ENCODE data around the gene ACTG1. TPM values are rescaled to one million over a fixed set of nuclear protein-coding genes. Genes with fewer than 3 reads are reported as not detected.
A peak's percentile ranks its signal among the peaks of the same experiment; 100 is the strongest.

The ACTG1 gene
- total and polyA plus RNA-seq, 9 of the 15 experiments (the other 6 are each of a cell fraction or from before 2014, with no cell fraction given), result 224 to 1,775 (median 568) TPM

DNA sequence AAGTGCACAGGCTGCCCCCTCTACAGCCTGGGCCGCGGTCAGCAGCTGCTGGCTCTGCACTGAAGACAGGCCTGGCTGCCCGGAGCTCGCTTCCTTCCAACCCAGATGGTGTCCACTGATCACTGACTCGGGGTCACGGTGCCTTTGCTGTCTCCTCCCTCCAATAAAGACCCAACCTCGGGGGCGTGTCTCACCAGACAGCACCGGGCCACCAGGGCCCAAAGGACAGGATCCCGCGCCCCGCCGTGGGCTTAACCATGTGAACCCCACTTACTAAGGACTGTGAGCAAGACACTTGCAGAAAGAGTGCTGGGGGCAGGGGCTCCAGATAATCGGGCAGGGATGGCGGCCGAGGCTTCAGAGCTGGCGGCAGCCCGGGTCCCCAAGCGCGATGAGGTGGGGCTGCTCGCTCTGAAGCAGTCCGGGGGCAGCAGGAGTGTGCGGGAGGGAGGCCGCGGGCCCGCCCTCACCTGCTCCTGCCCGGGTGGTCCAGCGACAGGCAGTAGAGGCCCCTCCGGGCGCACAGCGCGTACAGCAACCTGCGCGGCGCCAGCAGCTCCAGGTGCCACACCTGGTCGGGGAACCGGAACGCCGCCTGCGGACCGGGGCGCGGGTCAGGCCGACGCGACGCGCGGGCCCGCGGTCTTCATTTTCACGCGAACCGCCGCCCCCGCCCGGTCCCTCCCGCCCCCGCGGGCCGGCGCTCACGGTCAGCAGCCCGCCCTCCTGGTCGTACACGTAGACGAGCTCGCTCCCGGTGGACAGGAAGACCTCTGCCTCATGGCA lies 39.1 kb upstream of the ACTG1 start (continued):
- TF ChIP-seq ZNF224 (CRISPR knock-in tag; IDR thresholded peaks at IDR 0.05) (no peak), SMARCA5 (IDR thresholded peaks at IDR 0.05) (no peak), E2F4 (CRISPR knock-in tag; IDR thresholded peaks at IDR 0.05; ENCODE audit: low read depth) (0 out of 2 replicates have a peak, but pooled peaks have one; percentile 30), YBX1 (IDR thresholded peaks at IDR 0.05) (no peak), NCOR1 (IDR thresholded peaks at IDR 0.05) (no peak), TCFL5 (CRISPR knock-in tag; conservative IDR thresholded peaks at IDR 0.05) (no peak), C11orf30 (IDR thresholded peaks at IDR 0.05; ENCODE audit: low read depth) (no peak), JUND (IDR thresholded peaks at IDR 0.05; ENCODE audit: borderline replicate concordance, low read depth, low read length) (0 out of 2 replicates have a peak, but pooled peaks have one; percentile 7), JUND (tag; IDR thresholded peaks at IDR 0.05; ENCODE audit: borderline replicate concordance, low read depth, low read length) (no peak), ZNF316 (IDR thresholded peaks at IDR 0.05) (no peak), TAF1 (IDR thresholded peaks at IDR 0.05; ENCODE audit: control insufficient read depth, extremely low read depth, insufficient read depth, low read length, severe bottlenecking) (no peak), ZFPM2 (CRISPR knock-in tag; IDR thresholded peaks at IDR 0.05) (no peak), ZNF239 (CRISPR knock-in tag; IDR thresholded peaks at IDR 0.05) (no peak), NELFE (IDR thresholded peaks at IDR 0.05; ENCODE audit: insufficient read depth, insufficient read length) (no peak), CHD2 (IDR thresholded peaks at IDR 0.05; ENCODE audit: low read depth, low read length) (no peak), ZKSCAN1 (IDR thresholded peaks at IDR 0.05; ENCODE audit: low read depth, low read length) (no peak), ZNF445 (CRISPR knock-in tag; IDR thresholded peaks at IDR 0.05; ENCODE audit: low read depth) (no peak), ZNF79 (CRISPR knock-in tag; IDR thresholded peaks at IDR 0.05; ENCODE audit: low read depth) (no peak), TFAP4 (CRISPR knock-in tag; IDR thresholded peaks at IDR 0.05; ENCODE audit: borderline replicate concordance) (peak; percentile 78; the same call in 1 of the 2 replicates), BCL6 (CRISPR knock-in tag; IDR thresholded peaks at IDR 0.05) (no peak), ZNF77 (CRISPR knock-in tag; IDR thresholded peaks at IDR 0.05) (no peak), POU5F1 (IDR thresholded peaks at IDR 0.05; ENCODE audit: borderline replicate concordance, low read depth, low read length, partially characterized antibody) (no peak), DACH1 (IDR thresholded peaks at IDR 0.05; ENCODE audit: partially characterized antibody) (no peak), CC2D1A (IDR thresholded peaks at IDR 0.05) (no peak), ZNF780A (CRISPR knock-in tag; IDR thresholded peaks at IDR 0.05) (no peak), ZSCAN29 (IDR thresholded peaks at IDR 0.05) (no peak), TRIM28 (IDR thresholded peaks at IDR 0.05) (no peak)
- TF ChIP-seq, protein P1, sequence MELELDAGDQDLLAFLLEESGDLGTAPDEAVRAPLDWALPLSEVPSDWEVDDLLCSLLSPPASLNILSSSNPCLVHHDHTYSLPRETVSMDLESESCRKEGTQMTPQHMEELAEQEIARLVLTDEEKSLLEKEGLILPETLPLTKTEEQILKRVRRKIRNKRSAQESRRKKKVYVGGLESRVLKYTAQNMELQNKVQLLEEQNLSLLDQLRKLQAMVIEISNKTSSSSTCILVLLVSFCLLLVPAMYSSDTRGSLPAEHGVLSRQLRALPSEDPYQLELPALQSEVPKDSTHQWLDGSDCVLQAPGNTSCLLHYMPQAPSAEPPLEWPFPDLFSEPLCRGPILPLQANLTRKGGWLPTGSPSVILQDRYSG (tag; conservative IDR thresholded peaks at IDR 0.05; ENCODE audit: low read depth), result no peak
- TF ChIP-seq, protein P2, sequence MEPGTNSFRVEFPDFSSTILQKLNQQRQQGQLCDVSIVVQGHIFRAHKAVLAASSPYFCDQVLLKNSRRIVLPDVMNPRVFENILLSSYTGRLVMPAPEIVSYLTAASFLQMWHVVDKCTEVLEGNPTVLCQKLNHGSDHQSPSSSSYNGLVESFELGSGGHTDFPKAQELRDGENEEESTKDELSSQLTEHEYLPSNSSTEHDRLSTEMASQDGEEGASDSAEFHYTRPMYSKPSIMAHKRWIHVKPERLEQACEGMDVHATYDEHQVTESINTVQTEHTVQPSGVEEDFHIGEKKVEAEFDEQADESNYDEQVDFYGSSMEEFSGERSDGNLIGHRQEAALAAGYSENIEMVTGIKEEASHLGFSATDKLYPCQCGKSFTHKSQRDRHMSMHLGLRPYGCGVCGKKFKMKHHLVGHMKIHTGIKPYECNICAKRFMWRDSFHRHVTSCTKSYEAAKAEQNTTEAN (CRISPR knock-in tag; IDR thresholded peaks at IDR 0.05), result no peak

Data from K562 (cell line).